Stomach (tissue), 9 donors: Measurements from ENCODE around the gene KEAP1. TPM values are rescaled to one million over a fixed set of nuclear protein-coding genes. Genes with fewer than 3 reads are reported as not detected.
"Not testable (repeated sequence)": the region's sequence is repeated elsewhere in the genome, so short reads cannot be mapped to it uniquely, and the experiment has no call there.

Experiments used
- DNase-seq, 2 donors: peaks; one replicate each; pipeline versions ENCODE4 v3.0.0 to v3.0.0-alpha.2; 2013 to 2019
- H3K27ac ChIP-seq, 5 donors: fragments of 200-600 bp in 4 of 5; sonication (generic) in 4 of 5; one replicate each; pipeline ENCODE4 v1.5.1; 2013 to 2019; ENCODE audit warnings: mild to moderate bottlenecking in 1 of 5, moderate library complexity in 1 of 5
- H3K27me3 ChIP-seq, 3 donors: fragments of 200-600 bp; sonication (generic); one replicate each; pipeline ENCODE4 v1.5.1; 2017 to 2019; ENCODE audit warnings: mixed run types in 1 of 3
- H3K36me3 ChIP-seq, 4 donors: fragments of 200-600 bp; sonication (generic); 1 replicate in 3 of 4; 2 replicates in 1 of 4; pipeline ENCODE4 v1.5.1; 2016 to 2019
- H3K4me1 ChIP-seq, 4 donors: fragments of 200-600 bp; sonication (generic); one replicate each; pipeline ENCODE4 v1.5.1; 2016 to 2019
- H3K4me3 ChIP-seq, 4 donors: fragments of 200-600 bp; sonication (generic) in 3 of 4; one replicate each; pipeline ENCODE4 v1.5.1; 2016 to 2019; ENCODE audit warnings: mild to moderate bottlenecking in 1 of 4
- H3K9me3 ChIP-seq, 4 donors: fragments of 200-600 bp; sonication (generic); one replicate each; pipeline ENCODE4 v1.5.1; 2016 to 2019
- EP300 ChIP-seq: sonication (generic); formaldehyde crosslinking; IDR thresholded peaks from one replicate; pipeline ENCODE4 v1.6.1; 2017; ENCODE audit warnings: antibody characterized with exemption
- POLR2A ChIP-seq, 4 donors: fragments of 450-650 bp; IDR thresholded peaks; one replicate each; pipeline ENCODE4 v1.6.1; 2016; ENCODE audit warnings: antibody characterized with exemption in 4 of 4, control low read depth in 2 of 4, mild to moderate bottlenecking in 1 of 4, moderate library complexity in 1 of 4
- POLR2AphosphoS5 ChIP-seq, 3 donors: sonication (generic); formaldehyde crosslinking; IDR thresholded peaks; one replicate each; pipeline ENCODE4 v1.6.1; 2016; ENCODE audit warnings: antibody characterized with exemption in 3 of 3
- WGBS, 5 donors: extraction: QIAGEN DNeasy Blood & Tissue Kit in 3 of 5; methylation state at CpG; one replicate each; pipeline versions ENCODE4 v1.1.5 to v1.1.7; 2013 to 2018; 5-methylcytosine and 5-hydroxymethylcytosine counted together
- intact Hi-C: fragments of 100-400 bp; cut with DNase I; formaldehyde crosslinking; loops from one replicate; pipeline ENCODE4 v1.15.1; 2023; ENCODE audit warnings: low total_unique reads
- polyA plus RNA-seq, 3 donors: library from polyadenylated mRNA; stranded (reverse); fragments of 200-250 nt; gene quantifications; one replicate each; pipeline ENCODE4 v1.2.3, GENCODE V29; 2013
- total RNA-seq, 5 donors: library from RNA; depleted of rRNA; stranded (reverse); fragments of >200 nt; gene quantifications; one replicate each; pipeline versions ENCODE4 v1.1.0 to v1.2.3, GENCODE V29; 2014 to 2016
- TF ChIP-seq, protein P1 (sequence below), 7 experiments: fragments of 450-650 bp in 4 of 7; fragments of 200-600 bp in 3 of 7; sonication (generic) in 3 of 7; IDR thresholded peaks; one replicate each; pipeline ENCODE4 v1.5.1; 2016 to 2019; ENCODE audit warnings: antibody characterized with exemption in 7 of 7, control low read depth in 2 of 7, mild to moderate bottlenecking in 1 of 7
- donor health status: healthy with polysubstance abuse.
- donor health status: Bipolar disorder and iron deficiency.
- donor health status: healthy.

The KEAP1 gene
- total and polyA plus RNA-seq, 8 donors, result 15.8 to 88.1 (median 37.4) TPM

- 14 to 60% (median 19%) methylated on average over 6 to 22 of the region's 22 CpGs for WGBS, 5 donors
- Histone ChIP-seq H3K4me1 (peaks cover 14 to 33% (median 25%) of the 10 kb centered on the region in 4 donors), H3K9me3 (no peaks in the 10 kb centered on the region), H3K36me3 (peaks cover 14 to 34% (median 31%) of the 10 kb centered on the region in 4 donors), H3K27me3 (peaks cover 0 to 11% (median 0%) of the 10 kb centered on the region in 3 donors), H3K27ac (peak overlapping the region; percentile 90 to 96 (median 92)), H3K4me3 (peak overlapping the region; percentile 74 to 100 (median 91))
- intact Hi-C loops, result no loop called here
- TF ChIP-seq, protein P1, sequence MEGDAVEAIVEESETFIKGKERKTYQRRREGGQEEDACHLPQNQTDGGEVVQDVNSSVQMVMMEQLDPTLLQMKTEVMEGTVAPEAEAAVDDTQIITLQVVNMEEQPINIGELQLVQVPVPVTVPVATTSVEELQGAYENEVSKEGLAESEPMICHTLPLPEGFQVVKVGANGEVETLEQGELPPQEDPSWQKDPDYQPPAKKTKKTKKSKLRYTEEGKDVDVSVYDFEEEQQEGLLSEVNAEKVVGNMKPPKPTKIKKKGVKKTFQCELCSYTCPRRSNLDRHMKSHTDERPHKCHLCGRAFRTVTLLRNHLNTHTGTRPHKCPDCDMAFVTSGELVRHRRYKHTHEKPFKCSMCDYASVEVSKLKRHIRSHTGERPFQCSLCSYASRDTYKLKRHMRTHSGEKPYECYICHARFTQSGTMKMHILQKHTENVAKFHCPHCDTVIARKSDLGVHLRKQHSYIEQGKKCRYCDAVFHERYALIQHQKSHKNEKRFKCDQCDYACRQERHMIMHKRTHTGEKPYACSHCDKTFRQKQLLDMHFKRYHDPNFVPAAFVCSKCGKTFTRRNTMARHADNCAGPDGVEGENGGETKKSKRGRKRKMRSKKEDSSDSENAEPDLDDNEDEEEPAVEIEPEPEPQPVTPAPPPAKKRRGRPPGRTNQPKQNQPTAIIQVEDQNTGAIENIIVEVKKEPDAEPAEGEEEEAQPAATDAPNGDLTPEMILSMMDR (IDR thresholded peaks at IDR 0.05), result no peak
- no peak for TF ChIP-seq POLR2AphosphoS5 (IDR thresholded peaks at IDR 0.05)
- peak; percentile 66 to 72 for DNase-seq
These were observed 41.1 kb upstream of the KEAP1 start for GRCh38 chr19:10544242-10544752.

DNA sequence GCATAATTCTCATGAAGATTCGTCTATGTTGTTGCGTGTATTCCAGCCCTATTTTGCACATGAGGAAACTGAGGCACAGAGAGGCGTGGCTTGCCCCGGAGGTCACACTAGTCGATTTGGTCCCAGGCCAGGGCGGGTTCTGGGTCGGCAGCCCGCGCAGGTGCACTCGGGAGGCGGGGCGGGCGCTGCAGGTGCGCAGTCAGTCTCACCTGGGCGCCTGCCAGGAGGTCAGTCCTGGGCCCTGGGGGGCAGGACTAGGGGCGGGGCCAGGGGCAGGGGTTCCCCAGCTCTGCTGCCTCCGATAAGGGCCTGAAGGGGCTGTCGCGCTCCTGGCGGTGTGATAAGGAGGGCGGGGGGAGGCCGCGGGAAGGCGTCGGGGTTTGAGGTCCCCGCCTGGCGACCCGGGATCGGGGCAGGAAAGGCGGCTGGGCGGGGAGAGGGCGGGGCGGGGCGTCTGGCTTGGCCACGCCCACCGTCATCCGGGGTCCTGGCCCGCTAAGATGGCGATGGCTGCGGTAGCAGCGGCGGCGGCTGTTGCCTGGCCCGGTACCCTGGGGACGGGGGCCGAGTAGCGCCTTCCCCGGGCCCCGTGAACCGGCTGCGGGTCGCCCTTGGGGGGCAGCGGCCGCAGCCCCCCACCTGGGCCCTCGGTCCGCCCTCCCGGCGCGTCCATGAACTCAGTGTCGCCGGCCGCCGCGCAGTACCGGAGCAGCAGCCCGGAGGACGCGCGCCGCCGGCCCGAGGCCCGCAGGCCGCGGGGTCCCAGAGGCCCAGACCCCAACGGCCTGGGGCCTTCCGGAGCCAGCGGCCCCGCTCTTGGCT lies 40.5 kb upstream of the KEAP1 start, which contains the start of gene ATG4D:
TSS of gene ATG4D (plus strand) at position 485 of the 822 bp plus-strand sequence. CDS start at position 672, 187 bp downstream.
- intact Hi-C loops, result no loop called here
- H3K27me3 ChIP-seq, result peaks cover 0 to 12% (median 0%) of the 10 kb centered on the region in 3 donors
- peak within 1 kb of the TSS; percentile 74 to 100 (median 91) for H3K4me3 ChIP-seq
- TF ChIP-seq POLR2A (IDR thresholded peaks at IDR 0.05) (peak in 1 of 4 donors; percentile 31), EP300 (no peak), POLR2AphosphoS5 (IDR thresholded peaks at IDR 0.05) (peak; percentile 24 to 83 (median 79))
- TF ChIP-seq, protein P1 (IDR thresholded peaks at IDR 0.05), result no peak
- peak within 1 kb of the TSS; percentile 90 to 96 (median 92) for H3K27ac ChIP-seq
- peaks cover 14 to 33% (median 25%) of the 10 kb centered on the region in 4 donors for H3K4me1 ChIP-seq
- DNase-seq, result peak; percentile 96
- H3K9me3 ChIP-seq, result no peaks in the 10 kb centered on the region
- 1 to 5% (median 1%) methylated on average over 7 to 79 of the region's 79 CpGs for WGBS, 5 donors
- peaks cover 7 to 27% (median 25%) of the 10 kb centered on the region in 4 donors for H3K36me3 ChIP-seq

- H3K4me1 ChIP-seq, result peaks cover 14 to 33% (median 25%) of the 10 kb centered on the region in 4 donors
- WGBS, 5 donors, result 43 to 55% (median 47%) methylated on average over 8 of the region's 8 CpGs
- peak overlapping the region; percentile 74 to 100 (median 91) for H3K4me3 ChIP-seq
- peak overlapping the region in 4 of 5 donors; percentile 91 to 96 (median 93) for H3K27ac ChIP-seq
- intact Hi-C loops, result no loop called here
- H3K27me3 ChIP-seq, result peaks cover 0 to 15% (median 0%) of the 10 kb centered on the region in 3 donors
- no peak for TF ChIP-seq POLR2AphosphoS5 (IDR thresholded peaks at IDR 0.05)
- TF ChIP-seq EP300, result no peak
- H3K36me3 ChIP-seq, result peaks cover 3 to 22% (median 19%) of the 10 kb centered on the region in 4 donors
- DNase-seq, result no peak
- H3K9me3 ChIP-seq, result no peaks in the 10 kb centered on the region
These were observed 39.9 kb upstream of the KEAP1 start for GRCh38 chr19:10543059-10543419.

DNA sequence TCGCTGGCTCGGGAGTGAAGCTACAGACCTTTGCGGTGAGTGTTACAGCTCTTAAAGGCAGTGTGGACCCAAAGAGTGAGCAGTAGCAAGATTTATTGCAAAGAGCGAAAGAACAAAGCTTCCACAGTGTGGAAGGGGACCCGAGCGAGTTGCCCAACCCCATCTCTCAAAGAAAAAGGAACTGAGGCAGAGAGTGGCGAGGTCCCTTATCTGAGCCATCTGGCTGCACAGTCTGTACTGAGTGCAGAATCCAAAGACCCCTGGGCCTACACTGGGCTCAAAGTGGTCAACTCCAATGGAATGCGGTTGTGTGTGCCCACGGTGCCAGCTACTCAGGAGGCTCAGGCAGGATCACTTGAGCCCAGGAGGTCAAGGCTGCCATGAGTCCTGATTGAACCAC lies 35.9 kb upstream of the KEAP1 start:
- H3K4me1 ChIP-seq, H3K4me3 ChIP-seq, intact Hi-C loops, DNase-seq, H3K36me3 ChIP-seq, H3K9me3 ChIP-seq, H3K27ac ChIP-seq: not testable (repeated sequence)
- 64 to 71% (median 64%) methylated on average over 9 of the region's 9 CpGs for WGBS, 5 donors
- peaks cover 0 to 40% (median 4%) of the 10 kb centered on the region in 3 donors for H3K27me3 ChIP-seq

DNA sequence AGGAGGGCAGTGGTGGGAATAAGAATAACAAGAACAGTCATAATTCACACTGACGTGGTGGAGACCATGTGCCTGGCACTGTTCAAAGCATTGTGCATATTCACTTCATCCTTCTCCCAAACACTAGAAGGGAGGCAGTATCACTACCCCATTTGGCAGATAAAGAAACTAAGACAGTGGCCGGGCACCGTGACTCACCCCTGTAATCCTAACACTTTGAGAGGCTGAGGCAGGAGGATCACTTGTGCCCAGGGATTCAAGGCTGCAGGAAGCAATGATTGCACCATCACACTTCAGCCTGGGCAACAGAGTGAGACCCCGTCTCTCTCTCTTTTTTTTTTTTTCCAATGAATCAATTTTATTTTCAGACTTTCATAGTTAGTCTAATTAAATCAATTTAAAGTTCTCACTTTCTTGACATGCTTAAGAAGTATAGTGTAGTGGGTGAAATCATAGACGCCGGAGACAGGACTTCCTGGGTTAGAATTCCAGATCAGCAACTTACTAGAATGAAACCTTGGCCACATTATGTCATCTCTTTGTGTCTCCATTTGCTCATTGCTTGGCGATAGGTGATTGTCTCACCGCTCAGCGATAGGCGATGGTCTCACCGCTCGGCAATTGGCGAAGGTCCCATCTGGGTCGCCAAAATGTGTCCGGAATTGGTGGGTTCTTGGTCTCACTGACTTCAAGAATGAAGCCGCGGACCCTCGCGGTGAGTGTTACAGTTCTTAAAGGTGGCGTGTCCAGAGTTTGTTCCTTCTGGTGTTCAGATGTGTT lies 35.2 kb upstream of the KEAP1 start:
- DNase-seq, result no peak
- Histone ChIP-seq H3K27ac (no peak overlapping the region), H3K9me3 (no peaks in the 10 kb centered on the region), H3K27me3 (peaks cover 0 to 42% (median 4%) of the 10 kb centered on the region in 3 donors), H3K36me3 (no peaks in the 10 kb centered on the region), H3K4me3 (no peak overlapping the region), H3K4me1 (peaks cover 3 to 7% (median 5%) of the 10 kb centered on the region in 4 donors)
- TF ChIP-seq, protein P1 (IDR thresholded peaks at IDR 0.05), result no peak
- no peak for TF ChIP-seq EP300
- no peak for TF ChIP-seq POLR2AphosphoS5 (IDR thresholded peaks at IDR 0.05)
- no peak for TF ChIP-seq POLR2A (IDR thresholded peaks at IDR 0.05)
- intact Hi-C loops, result no loop called here
- WGBS, 5 donors, result 67 to 75% (median 73%) methylated on average over 19 to 20 of the region's 20 CpGs
